NCI-H2171 (cell line): ENCODE measurements around the gene MT4.
A peak's percentile ranks its signal among the peaks of the same experiment; 100 is the strongest.

ENCODE experiments used
- DNase-seq: peaks from one replicate; lab custom pipeline; 2025; lab: John Stamatoyannopoulos, UW

The MT4 gene

DNA sequence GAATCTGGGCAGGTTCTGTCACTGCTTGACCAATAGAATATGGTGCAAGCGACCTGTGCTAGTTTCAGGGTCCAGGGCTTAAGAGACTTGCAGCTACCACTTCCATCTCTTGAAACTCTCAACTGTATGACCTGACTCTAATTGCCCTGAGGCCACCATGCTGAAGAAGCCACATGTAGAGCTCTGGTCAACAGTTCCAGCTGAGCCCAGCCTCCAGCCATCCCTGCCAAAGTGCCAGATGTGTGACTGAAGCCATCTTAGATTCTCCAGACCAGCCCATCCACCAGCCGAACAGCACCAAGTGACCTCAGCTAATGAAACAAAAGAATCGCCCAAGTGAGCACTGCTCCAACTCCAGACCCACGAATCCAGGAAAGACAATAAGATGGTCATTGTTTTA is 40.1 kb downstream of the MT4 start:
- no peak for DNase-seq

DNA sequence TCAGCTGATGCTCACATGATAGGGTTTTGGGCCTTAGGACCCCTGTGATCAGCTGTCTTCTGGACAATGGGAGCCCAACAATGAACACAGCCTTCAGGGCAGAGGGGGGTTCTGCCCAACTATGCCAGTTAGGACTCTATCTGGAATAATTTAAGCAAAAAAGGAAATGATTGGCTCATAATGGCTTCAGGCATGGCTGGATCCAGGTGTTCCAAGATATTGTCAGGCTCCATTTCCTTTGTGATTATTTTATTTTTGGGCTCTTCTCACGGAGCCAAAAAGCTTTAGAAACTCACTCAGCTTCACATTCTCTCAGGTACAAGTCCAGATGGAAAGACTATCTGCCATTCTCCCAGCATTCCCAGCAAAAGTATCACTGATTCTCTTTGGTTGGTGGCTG is 40.6 kb downstream of the MT4 start:
- no peak for DNase-seq

- no peak for DNase-seq
These were observed 41.2 kb downstream of the MT4 start for GRCh38 chr16:56606071-56606475.

DNA sequence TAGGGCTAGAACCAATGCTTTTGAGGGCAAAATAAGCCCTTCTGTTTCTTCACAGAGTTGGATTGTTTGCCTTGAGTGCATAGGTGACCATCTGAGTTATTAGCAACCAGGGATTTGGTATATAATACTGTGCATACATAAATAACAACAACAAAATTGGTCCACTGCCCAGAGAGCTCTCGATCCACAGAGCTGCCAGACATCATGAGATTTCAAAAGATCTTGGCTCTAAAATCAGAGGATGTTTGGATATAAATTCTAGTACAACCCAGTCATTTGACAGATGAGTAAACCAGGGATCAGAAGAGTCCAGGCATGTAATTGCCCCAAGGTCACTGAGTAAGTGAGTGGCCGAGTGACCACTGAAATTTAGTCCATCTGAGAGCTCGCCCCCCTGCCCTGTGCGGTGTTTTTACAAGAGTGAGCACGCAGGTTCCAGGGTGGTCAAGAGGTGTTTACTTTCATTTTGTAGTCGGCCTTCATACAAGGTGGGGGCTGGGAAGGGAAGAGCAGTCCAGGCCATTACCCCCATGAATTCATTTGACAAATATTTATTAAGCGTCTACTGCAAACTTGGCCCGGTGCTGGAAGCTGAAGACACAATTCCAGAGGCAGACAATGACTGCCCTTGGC is 41.7 kb downstream of the MT4 start:
- no peak for DNase-seq

GRCh38 chr16:56607109-56607618 is 42.3 kb downstream of the MT4 start:
- no peak for DNase-seq

DNA sequence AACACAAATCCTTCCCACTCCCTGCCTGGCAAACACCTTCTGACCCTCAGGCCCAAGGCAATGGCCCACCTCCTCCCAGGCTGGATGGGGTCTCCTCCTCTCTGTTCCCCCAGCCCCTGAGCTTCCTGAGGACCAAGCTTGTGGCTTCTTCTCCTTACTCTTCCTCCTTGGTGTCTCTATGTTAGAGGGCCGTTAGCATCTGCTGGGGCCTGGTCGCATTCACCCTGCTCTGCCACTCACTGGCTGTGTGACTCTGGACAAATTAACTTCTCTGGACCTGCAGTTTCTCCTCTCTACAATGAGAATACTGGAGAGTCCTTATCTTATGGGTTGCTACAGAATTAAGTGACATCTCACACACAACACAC is 42.8 kb downstream of the MT4 start:
- no peak for DNase-seq

GRCh38 chr16:56608043-56608875 is 43.4 kb downstream of the MT4 start, which contains the start of gene MT2A:
Gene MT2A (plus strand): TSS chr16:56608584. CDS start chr16:56608656, 72 bp downstream.
- peak; percentile 94 for DNase-seq

DNA sequence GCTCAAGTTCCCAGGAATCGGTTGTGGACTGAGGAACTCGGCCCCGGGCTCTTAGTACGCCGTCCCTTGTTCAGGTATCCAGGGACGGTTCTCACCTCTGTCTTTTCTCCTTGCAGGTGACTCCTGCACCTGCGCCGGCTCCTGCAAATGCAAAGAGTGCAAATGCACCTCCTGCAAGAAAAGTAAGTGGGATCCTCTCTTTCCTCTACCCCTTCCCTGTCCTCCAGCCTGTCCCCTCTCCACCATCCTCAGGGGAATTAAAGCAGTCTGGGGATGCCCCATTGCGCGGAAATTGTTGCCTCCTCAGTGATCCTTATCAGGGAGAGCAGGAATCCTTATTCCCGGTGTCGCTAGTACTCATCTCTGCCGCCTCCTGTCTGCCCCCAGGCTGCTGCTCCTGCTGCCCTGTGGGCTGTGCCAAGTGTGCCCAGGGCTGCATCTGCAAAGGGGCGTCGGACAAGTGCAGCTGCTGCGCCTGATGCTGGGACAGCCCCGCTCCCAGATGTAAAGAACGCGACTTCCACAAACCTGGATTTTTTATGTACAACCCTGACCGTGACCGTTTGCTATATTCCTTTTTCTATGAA is 44.1 kb downstream of the MT4 start:
- no peak for DNase-seq

GRCh38 chr16:56609463-56609921 is 44.6 kb downstream of the MT4 start:
- peak; percentile 60 for DNase-seq

DNA sequence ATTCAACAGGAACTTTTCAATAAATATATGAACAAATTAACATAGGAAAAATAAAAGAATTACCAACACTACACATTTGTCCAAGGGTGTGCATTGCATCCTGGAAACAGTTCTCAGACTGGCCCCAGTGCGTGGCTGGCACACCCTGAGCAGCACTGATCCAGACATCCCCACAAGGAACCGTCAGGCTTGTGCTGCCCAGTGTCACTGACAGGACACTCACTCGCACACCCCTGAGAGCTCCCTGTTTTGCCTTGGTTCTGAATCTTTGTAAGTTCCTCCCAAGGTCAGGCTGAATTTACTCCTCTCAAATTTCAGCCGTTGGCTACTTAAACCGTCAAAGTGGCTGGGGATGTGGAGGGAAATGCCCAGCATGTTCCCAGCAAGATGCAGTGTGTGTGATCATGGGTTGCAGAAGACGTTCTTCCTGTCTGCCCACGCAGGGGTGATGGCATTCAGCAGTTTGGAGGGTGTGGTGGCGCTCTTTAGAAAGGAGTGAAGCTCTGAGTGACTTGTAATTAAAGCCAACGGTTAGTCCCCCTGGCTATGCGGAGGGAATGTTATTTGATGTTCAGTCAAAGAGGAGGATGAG is 45.2 kb downstream of the MT4 start:
- DNase-seq = no peak

GRCh38 chr16:56610609-56611111 is 45.8 kb downstream of the MT4 start:
- DNase-seq = no peak

GRCh38 chr16:56611281-56611833 is 46.5 kb downstream of the MT4 start:
- no peak for DNase-seq

DNA sequence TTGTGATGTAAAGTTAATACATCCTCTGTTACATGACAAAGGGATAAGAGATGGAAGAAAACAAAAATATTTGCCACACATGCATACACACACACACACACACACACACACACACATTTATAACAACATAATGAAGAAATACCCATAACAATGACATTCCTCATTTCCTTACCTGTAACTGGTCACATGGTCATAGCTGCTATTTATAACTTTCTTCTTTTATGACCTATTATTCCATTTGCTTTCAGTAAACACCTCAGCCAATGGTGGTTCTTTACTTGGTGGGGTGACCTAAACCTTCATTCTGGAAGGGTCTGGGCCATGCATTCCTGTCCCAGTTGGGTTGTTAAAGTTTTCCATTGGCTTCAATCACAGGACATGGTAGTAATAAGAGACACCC is 48.8 kb downstream of the MT4 start:
- DNase-seq = no peak

DNA sequence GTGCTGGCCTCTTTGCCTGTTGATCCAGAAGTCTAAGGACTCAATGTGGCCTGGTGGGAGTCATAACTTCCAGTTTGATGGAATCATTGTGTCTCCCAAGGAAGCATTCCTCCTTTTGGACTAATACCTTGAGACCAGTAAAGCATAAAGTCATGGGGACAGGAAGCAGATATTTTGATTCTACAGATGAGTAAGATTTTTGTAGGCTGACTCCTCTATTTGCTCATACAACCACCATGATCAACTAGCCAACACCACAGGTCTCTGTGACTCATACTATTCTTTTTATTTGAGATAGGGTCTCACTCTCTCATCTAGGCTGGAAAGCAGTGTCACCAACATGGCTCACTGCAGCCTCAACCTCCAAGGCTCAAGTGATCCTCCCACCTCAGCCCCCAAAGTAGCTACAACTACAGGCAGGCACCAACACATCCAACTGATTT is 49.7 kb downstream of the MT4 start:
- DNase-seq = no peak

DNA sequence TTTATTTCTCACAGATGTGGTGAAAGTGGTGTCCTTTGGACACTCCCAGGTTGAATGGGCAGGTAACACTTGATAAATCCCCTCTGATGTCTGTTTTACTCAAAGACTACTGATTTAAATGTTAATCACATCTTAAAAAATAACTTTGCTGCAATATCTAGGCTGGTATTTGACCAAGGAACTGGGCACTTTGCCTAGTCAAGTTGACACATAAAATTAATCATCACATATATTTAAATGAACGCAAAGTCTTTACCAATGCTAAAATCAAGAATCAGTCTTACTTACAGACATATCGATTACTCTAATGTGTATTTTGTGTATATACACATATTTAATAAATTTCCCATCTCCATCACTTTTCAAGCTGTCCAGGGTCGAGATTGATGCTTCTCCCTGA is 50.5 kb downstream of the MT4 start:
- no peak for DNase-seq

GRCh38 chr16:56616608-56617211 is 51.8 kb downstream of the MT4 start:
- DNase-seq = no peak

- no peak for DNase-seq
These were observed 52.6 kb downstream of the MT4 start for GRCh38 chr16:56617212-56618085.

DNA sequence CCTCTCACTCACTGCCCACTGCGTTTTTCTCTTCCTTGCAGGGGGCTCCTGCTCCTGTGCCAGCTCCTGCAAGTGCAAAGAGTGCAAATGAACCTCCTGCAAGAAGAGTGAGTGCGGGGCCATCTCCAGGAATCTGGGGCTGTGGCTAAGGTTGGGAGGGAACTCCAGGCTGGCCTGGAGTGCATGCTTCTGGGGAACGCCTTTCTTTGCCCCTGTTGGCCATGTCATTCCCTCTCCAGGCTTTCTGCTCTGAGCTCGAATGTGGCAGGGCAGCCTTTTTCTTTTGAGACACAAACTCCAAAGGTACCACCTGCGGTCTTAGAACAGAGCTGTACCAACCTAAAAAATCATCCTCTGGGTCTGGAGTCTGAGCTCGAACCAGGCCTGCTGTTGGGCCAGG is 53.3 kb downstream of the MT4 start:
- DNase-seq = no peak
